GM21737 (cell line): ENCODE results near the gene ARF4.
"Not testable (repeated sequence)": the region's sequence is repeated elsewhere in the genome, so short reads cannot be mapped to it uniquely, and the experiment has no call there.

Source experiments
- ATAC-seq: cut with Tn5 transposase; IDR thresholded peaks from one replicate; pipeline ENCODE4 v1.9.1; 2021; ENCODE audit warnings: mild to moderate bottlenecking, moderate library complexity; ENCODE audit not compliant: unreplicated experiment

ARF4 gene

DNA sequence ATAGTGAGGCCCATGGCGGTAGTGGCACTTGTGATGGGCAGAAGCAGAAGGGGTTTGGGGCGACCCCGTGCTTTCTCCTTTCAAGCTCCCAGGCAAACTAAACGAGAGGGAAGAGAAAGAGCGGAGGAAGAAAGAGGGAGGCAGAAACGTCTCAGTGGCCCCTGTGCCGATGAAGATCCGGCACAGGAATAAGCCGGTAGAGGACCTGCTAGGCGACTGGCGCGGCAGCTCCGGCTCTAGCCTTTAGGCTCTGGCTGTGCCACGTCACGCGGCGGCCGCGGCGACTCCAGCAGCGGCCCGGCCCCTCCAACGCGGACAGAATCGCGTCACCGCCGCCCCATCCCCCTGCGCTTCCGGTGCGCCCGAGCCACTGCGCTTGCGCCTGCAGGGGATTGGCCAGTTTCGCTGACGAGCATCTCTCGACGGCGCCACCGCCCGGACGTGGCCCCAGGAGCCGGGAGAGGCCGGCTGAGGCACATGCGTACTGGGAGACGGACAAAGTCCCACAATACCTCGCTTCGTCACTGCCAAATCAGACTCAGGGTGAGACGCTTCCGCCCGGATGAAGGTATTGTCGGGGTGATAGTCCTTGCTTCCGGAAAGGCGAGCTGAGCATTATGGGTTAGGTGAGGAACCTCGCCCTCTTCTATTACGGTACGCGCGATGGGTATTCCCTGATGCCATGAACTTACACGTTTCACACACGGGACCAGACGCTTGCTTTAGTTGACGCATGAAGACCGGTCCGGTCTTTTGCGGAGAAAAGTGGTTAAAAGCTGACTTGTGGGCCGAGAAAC is at the start of gene ARF4:
TSS of gene ARF4 (minus strand) at position 218 of the 797 bp plus-strand sequence. CDS start at position 14, 204 bp downstream.
- peak; percentile 92 for ATAC-seq

DNA sequence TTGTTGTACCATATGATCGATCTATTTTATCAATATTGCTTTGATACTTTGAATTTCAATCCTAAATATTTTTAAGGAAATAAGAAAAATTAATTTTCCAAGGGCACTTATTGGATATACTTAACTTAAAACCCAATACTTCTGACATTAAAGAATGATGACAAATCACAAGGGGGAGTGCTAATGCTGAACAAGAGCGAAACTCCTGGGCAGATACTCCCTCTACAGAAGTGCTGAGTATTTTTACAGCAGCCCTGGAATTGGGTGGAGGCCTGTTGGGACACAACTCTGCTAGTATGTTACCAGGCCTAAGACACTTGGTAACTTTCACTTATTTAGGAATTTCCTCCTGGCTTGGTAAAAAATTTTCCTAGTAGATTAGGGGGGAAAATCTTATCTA is 49.6 kb upstream of the ARF4 start:
- ATAC-seq, result no peak

DNA sequence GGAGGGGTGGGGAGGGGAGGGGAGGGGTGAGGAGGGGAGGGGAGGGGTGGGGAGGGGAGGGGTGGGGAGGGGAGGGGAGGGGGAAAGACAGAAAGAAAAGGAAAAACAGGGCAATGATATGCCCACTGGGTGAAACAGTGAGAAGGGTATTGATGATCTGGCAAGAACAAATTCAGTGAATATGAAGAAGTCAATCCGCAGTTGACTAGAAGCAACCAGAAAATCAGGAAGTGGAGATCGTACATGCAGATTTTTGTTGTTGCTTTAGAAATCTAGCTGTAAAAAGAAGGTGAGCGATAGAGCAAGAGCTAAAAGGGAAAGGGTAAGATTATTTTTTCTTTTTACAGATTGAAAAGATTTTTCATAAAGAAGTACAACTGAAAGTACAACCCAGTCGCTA is 47.6 kb upstream of the ARF4 start:
- ATAC-seq, result no peak

DNA sequence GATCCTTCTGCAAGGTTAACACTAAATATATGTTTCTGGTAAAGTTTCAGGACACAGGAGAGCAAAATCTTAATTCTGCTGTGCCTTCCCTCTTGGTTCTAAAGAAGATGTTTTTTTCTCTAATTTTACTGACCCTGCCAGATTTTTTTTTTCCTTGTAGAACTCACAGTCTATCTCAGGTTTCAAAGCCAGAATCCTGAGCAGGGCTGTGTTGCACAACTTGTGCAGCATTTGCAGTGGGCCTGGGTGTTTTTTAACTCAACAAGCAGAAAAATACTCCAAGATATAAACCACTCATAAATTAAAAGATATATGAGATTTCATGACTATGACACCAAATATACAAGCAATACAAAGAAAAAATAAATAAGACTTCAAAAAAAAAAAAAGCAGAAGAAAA is 40.2 kb upstream of the ARF4 start:
- no peak for ATAC-seq

DNA sequence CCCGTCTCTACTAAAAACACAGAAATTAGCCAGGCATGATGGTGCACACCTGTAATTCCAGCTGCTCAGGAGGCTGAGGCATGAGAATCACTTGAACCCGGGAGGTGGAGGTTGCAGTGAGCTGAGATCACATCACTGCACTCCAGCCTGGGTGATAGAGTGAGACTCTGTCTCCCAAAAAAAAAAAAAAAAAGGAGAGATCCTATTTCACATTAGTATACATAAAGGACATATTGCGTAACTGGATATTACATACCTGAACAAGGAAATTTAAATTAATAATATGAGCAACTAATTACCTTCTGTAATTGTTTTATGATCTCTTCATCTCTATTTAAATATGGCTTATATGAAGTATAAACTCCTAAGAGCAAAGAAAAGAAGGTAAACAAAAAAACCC is 37.1 kb upstream of the ARF4 start:
- ATAC-seq, result not testable (repeated sequence)

DNA sequence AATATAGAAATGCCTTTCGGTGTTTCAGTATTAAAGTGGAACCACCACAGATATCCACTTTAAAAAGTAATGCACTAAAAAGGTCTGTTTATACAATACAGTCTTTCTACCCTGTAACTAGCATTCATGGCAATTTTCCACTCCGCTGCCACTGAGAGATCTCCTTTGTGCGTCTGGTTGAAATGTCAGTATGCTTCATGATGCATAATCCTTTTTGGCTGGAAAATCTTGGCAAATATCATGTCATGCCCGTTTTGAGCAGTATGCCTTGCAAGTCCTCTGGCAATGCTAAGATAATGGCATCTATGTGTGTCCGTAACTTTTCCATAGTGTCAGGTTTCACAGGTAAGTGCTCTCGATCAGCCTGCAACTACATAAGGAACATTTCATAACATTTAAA is 30.8 kb upstream of the ARF4 start:
- no peak for ATAC-seq

DNA sequence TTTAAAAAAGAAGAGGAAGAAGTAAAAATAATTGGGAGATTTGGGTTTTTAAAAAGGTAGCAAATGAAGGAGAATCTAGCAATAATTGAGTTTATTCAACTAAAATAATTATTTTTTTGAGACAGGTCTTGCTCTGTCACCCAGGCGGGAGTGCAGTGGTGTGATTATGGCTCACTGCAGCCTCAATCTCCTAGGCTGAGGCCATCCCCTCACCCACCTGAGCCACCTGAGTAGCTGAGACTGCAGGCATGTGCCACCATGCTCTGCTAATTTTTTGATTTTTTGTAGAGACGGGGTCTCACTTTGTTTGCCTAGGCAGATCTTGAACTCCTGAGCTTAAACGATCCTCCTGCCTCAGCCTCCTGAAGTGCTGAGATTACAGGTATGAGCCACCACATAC is 27.7 kb upstream of the ARF4 start:
- no peak for ATAC-seq

DNA sequence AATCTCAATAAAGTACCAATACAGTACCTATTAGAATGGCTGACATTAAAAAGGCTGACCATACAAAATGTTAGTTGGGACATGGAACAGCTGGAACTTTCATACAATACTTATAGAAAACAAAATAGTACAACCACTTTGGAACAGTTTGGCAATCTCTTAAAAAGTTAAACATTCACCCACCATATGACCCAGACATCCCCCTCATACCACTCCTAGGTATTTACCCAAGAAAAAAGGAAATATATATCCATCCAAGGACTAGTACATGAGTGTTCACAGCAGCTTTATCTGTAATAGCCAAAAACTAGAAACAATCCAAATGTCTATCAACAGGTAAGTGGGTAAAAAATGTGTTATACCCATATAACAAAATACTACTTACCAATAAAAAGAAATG is 25.2 kb upstream of the ARF4 start:
- no peak for ATAC-seq

DNA sequence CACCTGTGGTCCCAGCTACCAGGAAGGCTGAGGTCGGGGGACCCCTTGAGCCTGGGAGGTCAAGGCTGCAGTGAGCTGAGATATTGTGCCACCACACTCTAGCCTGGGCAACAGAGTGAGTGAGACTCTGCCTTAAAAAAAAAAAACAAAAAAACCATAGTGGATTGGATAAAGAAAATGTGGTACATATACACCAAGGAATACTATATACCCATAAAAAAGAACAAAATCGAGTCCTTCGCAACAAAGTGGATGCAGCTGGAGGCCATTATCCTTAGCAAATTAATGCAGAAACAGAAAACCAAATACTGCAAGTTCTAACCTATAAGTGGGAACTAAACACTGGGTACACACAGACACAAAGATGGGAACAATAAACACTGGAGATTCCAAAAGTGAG is 20.6 kb upstream of the ARF4 start:
- no peak for ATAC-seq

DNA sequence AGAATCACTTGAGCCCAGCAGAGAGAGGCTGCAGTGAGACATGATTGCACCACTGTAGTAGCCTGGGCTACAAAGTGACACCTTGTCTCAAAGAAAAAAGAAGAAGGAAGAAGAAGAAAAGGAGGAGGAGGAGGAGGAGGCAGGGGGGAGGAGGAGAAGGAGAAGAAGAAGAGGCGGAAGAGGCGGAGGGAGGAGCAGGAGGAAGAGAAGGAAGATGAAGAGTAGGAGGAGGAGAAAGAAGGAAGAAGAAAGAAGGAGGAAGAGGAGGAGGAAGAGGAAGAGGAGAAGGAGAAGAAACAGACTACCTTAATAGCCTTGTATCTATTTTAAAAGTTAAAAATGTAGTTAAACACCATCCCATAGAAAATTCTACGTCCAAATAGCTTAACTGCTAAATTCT is 19.1 kb upstream of the ARF4 start:
- no peak for ATAC-seq

DNA sequence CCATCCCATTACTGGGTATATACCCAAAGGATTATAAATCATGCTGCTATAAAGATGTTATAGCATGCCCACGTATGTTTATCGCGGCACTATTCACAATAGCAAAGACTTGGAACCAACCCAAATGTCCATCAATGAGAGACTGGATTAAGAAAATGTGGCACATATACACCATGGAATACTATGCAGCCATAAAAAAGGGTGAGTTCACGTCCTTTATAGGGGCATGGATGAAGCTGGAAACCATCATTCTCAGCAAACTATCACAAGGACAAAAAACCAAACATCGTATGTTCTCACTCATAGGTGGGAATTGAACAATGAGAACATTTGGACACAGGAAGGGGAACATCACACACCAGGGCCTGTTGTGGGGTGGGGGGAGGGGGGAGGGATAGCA is 14.7 kb upstream of the ARF4 start:
- not testable (repeated sequence) for ATAC-seq

DNA sequence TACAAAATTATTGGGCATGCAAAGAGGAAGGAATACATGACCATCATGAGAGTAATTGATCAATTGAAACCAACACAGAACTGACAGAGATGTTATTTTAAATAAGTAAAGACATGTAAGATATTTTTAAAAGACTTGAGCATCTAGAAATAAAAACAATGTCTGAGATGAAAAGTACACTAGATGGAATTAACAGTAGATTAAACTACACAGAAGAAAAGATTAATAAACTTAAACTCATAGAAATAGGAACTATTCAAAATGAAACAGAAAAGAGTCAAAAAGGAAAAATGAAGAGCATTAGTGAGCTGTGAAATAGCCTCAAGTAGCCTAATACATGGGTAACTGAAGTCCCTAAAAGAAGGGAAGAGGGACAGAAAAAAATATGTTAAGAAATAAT is 8.5 kb upstream of the ARF4 start:
- ATAC-seq, result no peak

DNA sequence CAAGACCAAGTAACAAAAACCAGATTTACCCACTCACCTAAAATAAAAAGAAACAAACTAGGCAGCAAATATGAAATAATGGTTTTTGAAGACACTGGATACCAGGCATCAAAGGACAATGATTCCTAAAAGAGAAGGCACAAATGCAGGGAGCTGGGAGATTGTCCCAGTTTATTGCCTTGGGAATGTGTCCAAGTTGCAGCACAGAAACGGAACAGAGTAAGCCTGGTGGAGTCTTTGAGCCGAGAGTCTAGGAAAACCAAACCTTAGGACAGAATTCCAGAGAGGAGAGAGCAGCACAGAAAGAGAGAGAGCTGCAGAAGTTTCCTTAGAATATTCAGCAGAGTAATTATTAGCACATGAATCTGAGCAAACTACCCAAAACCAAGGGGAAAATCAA is 7.8 kb upstream of the ARF4 start:
- ATAC-seq, result no peak

DNA sequence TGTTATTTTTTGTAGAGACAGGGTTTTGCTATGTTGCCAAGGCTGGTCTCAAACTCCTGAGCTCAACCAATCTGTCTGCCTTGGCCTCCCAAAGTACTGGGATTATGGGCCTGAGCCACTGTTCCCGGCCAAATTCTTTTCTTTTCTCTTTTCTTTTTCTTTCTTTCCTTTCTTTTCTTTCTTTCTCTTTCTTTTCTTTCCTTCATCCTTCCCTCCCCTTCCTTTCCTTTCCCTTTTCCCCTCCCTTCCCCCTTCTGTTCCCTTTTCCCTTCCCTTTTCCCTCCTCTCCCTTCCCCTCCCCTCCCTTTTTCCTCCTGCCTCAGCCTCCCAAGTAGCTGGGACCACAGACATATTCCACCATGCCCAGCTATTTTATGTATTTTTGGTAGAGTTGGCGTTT is 3.1 kb upstream of the ARF4 start:
- ATAC-seq, result no peak

DNA sequence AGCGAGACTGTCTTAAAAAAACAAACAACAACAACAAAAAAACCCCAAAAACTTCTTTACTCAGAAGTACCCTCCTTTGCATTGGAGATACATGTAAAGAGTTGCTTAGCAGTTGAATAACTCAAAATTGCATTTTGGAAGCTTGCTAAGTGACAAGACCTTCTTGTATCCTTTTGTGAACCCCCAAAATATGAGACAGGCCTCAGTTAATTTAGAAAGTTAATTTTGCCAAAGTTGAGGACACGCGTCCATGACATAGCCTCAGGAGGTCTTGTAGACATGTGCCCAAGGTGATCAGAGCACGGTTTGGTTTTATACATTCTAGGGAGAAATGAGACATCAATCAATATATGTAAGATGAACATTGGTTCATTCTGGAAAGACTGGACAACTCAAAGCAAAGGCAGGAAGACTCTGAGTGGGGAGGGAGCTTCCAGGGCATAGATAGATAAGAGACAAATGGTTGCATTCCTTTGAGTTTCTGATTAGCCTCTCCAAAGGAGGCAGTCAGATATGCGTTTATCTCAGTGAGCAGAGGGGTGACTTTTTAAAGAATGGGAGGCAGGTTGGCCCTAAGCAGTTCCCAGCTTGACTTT is 1.7 kb upstream of the ARF4 start:
- no peak for ATAC-seq

DNA sequence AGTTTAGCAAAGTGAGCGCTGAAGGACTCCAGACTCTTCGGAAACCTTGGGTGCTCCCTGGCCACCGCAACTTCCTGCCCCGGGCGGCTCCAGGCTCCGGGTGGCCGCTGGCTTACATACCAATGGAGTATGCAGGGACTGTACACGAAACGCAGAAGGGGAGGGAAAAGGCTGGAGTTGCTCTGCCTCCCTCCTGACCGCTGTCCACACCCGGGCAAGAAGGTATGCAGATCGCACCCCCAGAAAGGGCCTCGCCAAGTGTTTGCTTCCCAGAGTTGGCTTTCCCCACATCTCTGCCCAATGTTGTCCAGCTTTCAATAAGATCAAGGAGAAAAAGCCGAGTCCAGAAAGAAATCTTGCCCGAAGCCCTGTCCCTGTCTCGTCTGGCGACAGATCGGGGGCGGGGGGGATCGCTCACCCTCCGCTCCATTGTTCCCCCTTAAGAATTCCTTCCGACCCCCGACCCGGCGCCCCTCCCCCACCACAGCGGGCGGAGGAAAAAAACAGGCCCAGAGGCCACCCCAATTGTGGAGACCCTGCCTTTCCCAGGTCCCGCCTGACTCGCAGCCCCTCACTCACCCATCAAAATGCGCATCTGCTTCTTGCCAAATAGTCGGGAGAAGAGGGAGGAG is 533 bp downstream of the ARF4 start:
- ATAC-seq, result no peak

DNA sequence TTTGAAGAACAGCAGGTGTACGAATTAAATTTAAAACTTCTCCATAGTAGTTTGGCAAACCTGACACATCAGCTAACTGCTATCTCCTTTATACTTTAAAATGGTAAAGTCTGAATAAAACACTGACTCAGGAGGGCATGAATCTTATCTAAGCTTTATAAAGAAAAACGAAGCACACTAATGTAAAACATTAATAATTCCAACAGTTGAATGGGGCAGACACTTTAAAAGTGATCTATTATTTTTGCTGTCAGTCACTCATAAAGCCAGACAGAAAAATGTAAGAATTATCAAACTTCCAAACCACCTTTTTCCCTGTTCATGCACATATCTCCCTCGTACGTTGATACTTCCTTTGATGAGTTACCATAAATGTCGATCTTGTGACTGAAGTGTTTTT is 2.6 kb downstream of the ARF4 start:
- ATAC-seq, result no peak

DNA sequence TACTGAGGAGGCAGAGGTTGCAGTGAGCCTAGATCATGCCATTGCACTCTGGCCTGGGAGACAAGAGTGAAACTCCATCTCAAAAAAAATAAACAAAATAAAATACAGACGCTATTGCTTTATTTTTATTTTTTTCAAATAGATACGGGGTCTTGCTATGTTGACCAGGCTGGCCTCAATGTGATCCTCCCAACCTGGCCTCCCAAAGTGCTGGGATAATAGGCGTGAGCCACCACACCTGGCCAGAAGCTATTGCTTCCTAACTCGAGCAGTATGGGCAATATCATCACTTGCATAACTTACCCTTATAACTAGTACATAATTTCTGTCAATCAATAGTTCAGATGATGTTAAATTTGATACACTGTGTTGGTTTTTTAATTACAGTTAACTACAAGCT is 3.0 kb downstream of the ARF4 start:
- ATAC-seq, result no peak

DNA sequence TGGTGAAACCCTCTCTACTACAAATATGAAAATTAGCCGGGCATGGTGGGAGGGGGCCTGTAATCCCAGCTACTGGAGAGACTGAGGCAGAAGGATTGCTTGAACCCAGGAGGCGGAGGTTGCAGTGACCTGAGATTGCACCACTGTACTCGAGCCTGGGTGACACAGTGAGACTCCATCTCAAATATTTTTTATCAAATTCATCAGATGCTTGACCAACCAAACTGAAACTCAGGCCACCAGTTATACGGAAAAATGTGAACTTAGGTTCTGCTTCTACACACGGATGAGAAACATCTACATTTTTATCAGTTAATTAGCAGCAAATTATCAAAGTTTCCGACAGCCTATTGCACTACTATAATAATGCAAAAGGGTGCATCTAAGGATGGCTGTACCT is 4.8 kb downstream of the ARF4 start:
- ATAC-seq, result no peak

DNA sequence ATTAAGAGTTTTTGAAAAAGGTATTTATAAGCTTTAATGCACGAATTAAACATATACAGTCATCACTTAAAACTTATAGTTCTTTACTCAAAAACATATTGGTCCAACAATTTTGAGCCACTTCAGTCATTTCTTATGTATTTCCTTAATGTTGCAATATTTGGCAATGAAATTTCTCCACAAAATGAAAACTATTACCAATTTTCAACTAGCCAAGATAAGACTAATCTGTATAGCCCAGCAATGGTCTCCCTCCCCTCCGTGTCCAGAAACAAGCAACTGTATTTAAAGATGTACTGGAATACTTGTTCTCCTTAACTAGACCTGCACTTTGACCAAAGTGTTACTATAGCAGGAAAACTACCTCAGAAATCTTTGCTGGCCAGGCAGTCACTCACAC is 9.2 kb downstream of the ARF4 start:
- ATAC-seq, result no peak

DNA sequence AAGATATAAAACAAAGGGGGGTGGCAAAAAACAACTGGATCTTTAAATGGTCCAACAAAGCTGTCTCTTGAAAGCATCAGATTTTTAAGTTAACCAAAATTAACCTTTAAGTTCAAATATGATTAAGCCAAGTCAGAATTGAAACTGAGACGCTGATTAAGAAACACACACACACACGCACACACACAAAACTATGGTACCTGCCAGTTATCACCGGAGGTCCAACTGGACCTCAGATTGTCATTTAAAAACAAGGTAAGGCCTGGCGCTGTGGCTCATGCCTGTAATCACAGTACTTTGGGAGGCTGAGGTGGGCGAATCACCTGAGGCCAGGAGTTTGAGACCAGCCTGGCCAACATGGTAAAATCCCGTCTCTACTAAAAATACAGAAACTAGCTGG is 10.4 kb downstream of the ARF4 start:
- no peak for ATAC-seq

DNA sequence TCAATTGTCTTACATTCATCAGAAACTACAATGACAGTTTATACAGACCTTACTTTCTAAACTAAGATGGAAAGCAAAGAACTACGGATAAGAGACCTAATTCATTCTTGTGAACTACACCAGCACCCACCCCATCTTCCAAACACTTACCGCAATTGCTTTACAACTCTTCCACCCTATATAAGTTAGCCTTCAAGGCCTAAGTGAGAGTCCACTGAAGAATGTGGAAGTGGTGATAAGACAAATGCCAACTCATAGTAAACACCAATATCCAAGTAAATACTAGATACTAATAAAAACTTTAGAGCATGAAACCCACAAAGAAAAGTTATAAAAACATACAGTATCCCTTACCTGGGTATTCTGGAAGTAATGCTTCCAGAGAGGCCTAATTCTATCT is 13.6 kb downstream of the ARF4 start:
- no peak for ATAC-seq
